GM23338 (cell line): ENCODE measurements around the gene GADL1. TPM values are rescaled to one million over a fixed set of nuclear protein-coding genes. Genes with fewer than 3 reads are reported as not detected.

Experiments
- ATAC-seq: fragments of 200-7000 bp; cut with Tn5 transposase; 3 replicates; pipeline ENCODE4 v1.9.1; 2020
- DNase-seq: peaks from one replicate; pipeline ENCODE4 v3.0.0-alpha.2; 2015; ENCODE audit warnings: low spot score
- H2AFZ ChIP-seq: fragments of 200-600 bp; sonication (generic); 2 replicates; pipeline ENCODE4 v1.8.0; 2016; ENCODE audit warnings: antibody characterized with exemption, mild to moderate bottlenecking, moderate library complexity
- H3F3A ChIP-seq: fragments of 200-600 bp; sonication (generic); replicated peaks from 2 replicates; pipeline ENCODE4 v1.8.0; 2017; ENCODE audit warnings: antibody characterized with exemption, mixed run types, low read depth
- H3K27ac ChIP-seq: fragments of 200-600 bp; sonication (generic); 2 replicates; pipeline ENCODE4 v1.6.1; 2016; ENCODE audit warnings: low read depth
- H3K27me3 ChIP-seq: fragments of 200-600 bp; sonication (generic); 2 replicates; pipeline ENCODE4 v1.8.0; 2016; ENCODE audit warnings: mild to moderate bottlenecking, mixed run types, moderate library complexity; ENCODE audit not compliant: insufficient read depth
- H3K36me3 ChIP-seq: fragments of 200-600 bp; sonication (generic); 2 replicates; pipeline ENCODE4 v1.8.0; 2016; ENCODE audit warnings: mild to moderate bottlenecking; ENCODE audit not compliant: insufficient read depth
- H3K4me1 ChIP-seq: fragments of 200-600 bp; sonication (generic); 2 replicates; pipeline ENCODE4 v1.8.0; 2016; ENCODE audit warnings: mild to moderate bottlenecking, moderate library complexity; ENCODE audit not compliant: insufficient read depth
- H3K4me2 ChIP-seq: fragments of 200-600 bp; sonication (generic); 2 replicates; pipeline ENCODE4 v1.7.1; 2017; ENCODE audit warnings: mixed run types
- H3K4me3 ChIP-seq: fragments of 200-600 bp; sonication (generic); 2 replicates; pipeline ENCODE4 v1.6.1; 2016; ENCODE audit warnings: mixed run types
- H3K79me2 ChIP-seq: fragments of 200-600 bp; sonication (generic); replicated peaks from 2 replicates; pipeline ENCODE4 v1.8.0; 2017; ENCODE audit warnings: mild to moderate bottlenecking; ENCODE audit not compliant: insufficient read depth
- H3K9me2 ChIP-seq: fragments of 200-600 bp; sonication (generic); 2 replicates; pipeline ENCODE4 v1.8.0; 2017; ENCODE audit not compliant: insufficient read depth
- H4K20me1 ChIP-seq: fragments of 200-600 bp; sonication (generic); replicated peaks from 2 replicates; pipeline ENCODE4 v1.8.0; 2017; ENCODE audit warnings: mild to moderate bottlenecking; ENCODE audit not compliant: insufficient read depth
- H3K27ac Mint-ChIP-seq: 2 replicates; pipeline ENCODE4 v1.8.0; 2020; ENCODE audit warnings: inconsistent platforms, mild to moderate bottlenecking, moderate library complexity, mixed read lengths
- H3K27me3 Mint-ChIP-seq: 3 replicates; pipeline ENCODE4 v1.8.0; 2022; ENCODE audit warnings: low read depth, mild to moderate bottlenecking, moderate library complexity, mixed read lengths, inconsistent platforms; ENCODE audit not compliant: insufficient read depth, poor library complexity
- H3K36me3 Mint-ChIP-seq: 3 replicates; pipeline ENCODE4 v1.8.0; 2021; ENCODE audit warnings: low read depth, mild to moderate bottlenecking, inconsistent platforms, moderate library complexity, mixed read lengths
- H3K4me1 Mint-ChIP-seq: 3 replicates; pipeline ENCODE4 v1.8.0; 2020; ENCODE audit warnings: mild to moderate bottlenecking, inconsistent platforms, mixed read lengths
- H3K4me3 Mint-ChIP-seq: 3 replicates; pipeline ENCODE4 v1.8.0; 2021; ENCODE audit warnings: moderate library complexity, mild to moderate bottlenecking, inconsistent platforms, mixed read lengths
- H3K9me3 Mint-ChIP-seq: 3 replicates; pipeline ENCODE4 v1.8.0; 2020; ENCODE audit warnings: moderate library complexity, mild to moderate bottlenecking, inconsistent platforms, mixed read lengths
- CREB1 ChIP-seq: fragments of 250-450 bp; sonication (Bioruptor Pico); IDR thresholded peaks from 2 replicates; pipeline ENCODE4 v1.5.0; 2020; ENCODE audit warnings: low read depth, mild to moderate bottlenecking, moderate library complexity
- EZH2phosphoT487 ChIP-seq: fragments of 200-600 bp; sonication (generic); IDR thresholded peaks from one replicate; pipeline ENCODE4 v1.8.1; 2018; ENCODE audit warnings: antibody characterized with exemption; ENCODE audit not compliant: unreplicated experiment
- JUNB ChIP-seq: IDR thresholded peaks from one replicate; pipeline ENCODE4 v1.6.1; 2016; ENCODE audit warnings: antibody characterized with exemption; ENCODE audit not compliant: unreplicated experiment
- NANOG ChIP-seq: IDR thresholded peaks from 2 replicates; pipeline ENCODE4 v1.6.1; 2016; ENCODE audit warnings: antibody characterized with exemption, borderline replicate concordance
- POLR2AphosphoS5 ChIP-seq: IDR thresholded peaks from 2 replicates; pipeline ENCODE4 v1.6.1; 2016; ENCODE audit warnings: antibody characterized with exemption, low read depth
- STAT1 ChIP-seq: IDR thresholded peaks from one replicate; pipeline ENCODE4 v1.6.1; 2016; ENCODE audit warnings: antibody characterized with exemption; ENCODE audit not compliant: unreplicated experiment
- ZNF114 ChIP-seq: fragments of 250-450 bp; sonication (Bioruptor Pico); IDR thresholded peaks from 2 replicates; pipeline ENCODE4 v1.5.0; 2020; ENCODE audit warnings: mild to moderate bottlenecking, moderate library complexity
- ZNF331 ChIP-seq: fragments of 250-450 bp; sonication (Bioruptor Pico); IDR thresholded peaks from 2 replicates; pipeline ENCODE4 v1.5.0; 2020; ENCODE audit warnings: low read depth, mild to moderate bottlenecking, moderate library complexity
- polyA plus RNA-seq: library from polyadenylated mRNA; unstranded; fragments of >200 nt; fragmentation: Nextera tagmentation; extraction: Ambion mirVana; gene quantifications from 2 replicates; pipeline ENCODE4 v1.2.1, GENCODE V29; 2016
- total RNA-seq: library from RNA; depleted of rRNA; stranded (reverse); fragments of >200 nt; shearing (Covaris generic); gene quantifications from 2 replicates; pipeline ENCODE4 v1.2.3, GENCODE V29; 2014
- TF ChIP-seq, protein P1 (sequence below), 2 experiments: fragments of 200-600 bp in 1 of 2; sonication (generic) in 1 of 2; conservative IDR thresholded peaks; 2 replicates each; pipeline versions ENCODE4 v1.5.1 to v1.6.1; 2016 to 2017; ENCODE audit warnings: antibody characterized with exemption in 2 of 2, low read depth in 2 of 2, mild to moderate bottlenecking in 2 of 2, moderate library complexity in 1 of 2
- TF ChIP-seq, protein P2 (sequence below): IDR thresholded peaks from 2 replicates; pipeline ENCODE4 v1.6.1; 2016; ENCODE audit warnings: antibody characterized with exemption

GADL1 gene
- total and polyA plus RNA-seq, 2 experiments from 2014 or later, result 0.35 to 0.50 TPM

DNA sequence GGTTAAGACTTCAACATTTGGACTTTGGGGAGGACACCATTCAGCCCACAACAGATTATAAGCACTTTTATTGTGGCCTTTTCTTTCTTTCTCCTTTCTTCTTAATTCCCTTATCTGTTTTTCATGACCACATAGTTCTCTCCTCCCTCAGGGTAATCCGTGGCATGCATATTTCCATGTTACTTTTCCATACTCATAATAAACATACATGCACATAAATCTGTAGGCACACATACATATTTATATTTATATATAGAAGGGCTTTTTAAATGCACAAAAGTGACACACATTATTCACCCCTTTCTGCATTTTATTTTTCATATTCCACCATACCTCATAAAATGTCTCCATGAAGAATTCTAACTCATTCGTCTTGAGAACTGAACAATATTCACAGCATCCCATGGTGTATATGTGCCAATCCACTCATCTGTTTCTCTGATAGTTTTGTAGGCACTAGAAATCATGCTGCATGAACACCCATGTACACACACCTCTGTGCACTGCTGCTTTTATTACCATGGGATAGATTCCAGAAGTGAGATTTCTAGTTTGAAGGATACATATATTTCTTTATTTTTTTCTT is 38.1 kb upstream of the GADL1 start:
- Histone ChIP-seq H3K27me3 (no peaks in the 10 kb centered on the region), H3K4me3 (no peak overlapping the region), H3K36me3 (no peaks in the 10 kb centered on the region), H3F3A (no peaks in the 10 kb centered on the region), H4K20me1 (no peaks in the 10 kb centered on the region), H3K4me1 (no peaks in the 10 kb centered on the region), H3K27ac (no peak overlapping the region), H2AFZ (no peak overlapping the region), H3K79me2 (no peaks in the 10 kb centered on the region), H3K4me2 (no peak overlapping the region), H3K9me2 (no peaks in the 10 kb centered on the region)
- Mint-ChIP-seq H3K27ac (no peak overlapping the region), H3K9me3 (no peaks in the 10 kb centered on the region; the same call in 2 of the 3 replicates), H3K4me1 (peaks cover 4% of the 10 kb centered on the region; the same call in 2 of the 3 replicates), H3K4me3 (no peak overlapping the region), H3K27me3 (no peaks in the 10 kb centered on the region), H3K36me3 (no peaks in the 10 kb centered on the region)
- TF ChIP-seq, protein P1, sequence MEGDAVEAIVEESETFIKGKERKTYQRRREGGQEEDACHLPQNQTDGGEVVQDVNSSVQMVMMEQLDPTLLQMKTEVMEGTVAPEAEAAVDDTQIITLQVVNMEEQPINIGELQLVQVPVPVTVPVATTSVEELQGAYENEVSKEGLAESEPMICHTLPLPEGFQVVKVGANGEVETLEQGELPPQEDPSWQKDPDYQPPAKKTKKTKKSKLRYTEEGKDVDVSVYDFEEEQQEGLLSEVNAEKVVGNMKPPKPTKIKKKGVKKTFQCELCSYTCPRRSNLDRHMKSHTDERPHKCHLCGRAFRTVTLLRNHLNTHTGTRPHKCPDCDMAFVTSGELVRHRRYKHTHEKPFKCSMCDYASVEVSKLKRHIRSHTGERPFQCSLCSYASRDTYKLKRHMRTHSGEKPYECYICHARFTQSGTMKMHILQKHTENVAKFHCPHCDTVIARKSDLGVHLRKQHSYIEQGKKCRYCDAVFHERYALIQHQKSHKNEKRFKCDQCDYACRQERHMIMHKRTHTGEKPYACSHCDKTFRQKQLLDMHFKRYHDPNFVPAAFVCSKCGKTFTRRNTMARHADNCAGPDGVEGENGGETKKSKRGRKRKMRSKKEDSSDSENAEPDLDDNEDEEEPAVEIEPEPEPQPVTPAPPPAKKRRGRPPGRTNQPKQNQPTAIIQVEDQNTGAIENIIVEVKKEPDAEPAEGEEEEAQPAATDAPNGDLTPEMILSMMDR (conservative IDR thresholded peaks at IDR 0.05; ENCODE audit: low read depth in 2 of 2), result no peak
- TF ChIP-seq EZH2phosphoT487, result no peak
- no peak for DNase-seq
- no peak for ATAC-seq

DNA sequence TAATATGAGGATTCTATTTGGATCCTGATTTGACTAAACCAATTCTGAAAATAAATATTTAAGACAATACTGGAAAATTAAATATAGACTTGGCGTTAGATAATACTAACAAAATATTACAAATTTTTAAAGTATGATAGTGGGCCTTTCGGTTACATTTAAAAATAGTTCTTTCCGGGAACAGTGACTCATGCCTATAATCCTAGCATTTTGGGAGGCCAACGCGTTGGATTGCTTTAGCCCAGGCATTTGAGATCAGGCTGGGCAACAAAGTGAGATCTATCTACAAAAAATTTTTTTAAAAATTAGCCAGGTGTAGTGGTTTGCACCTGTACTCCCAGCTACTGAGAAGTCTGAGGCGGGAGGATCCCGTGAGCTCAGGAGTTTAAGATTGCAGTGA is 30.3 kb upstream of the GADL1 start:
- no peaks in the 10 kb centered on the region for H3K27me3 ChIP-seq
- Mint-ChIP-seq H3K4me3 (no peak overlapping the region), H3K27me3 (no peaks in the 10 kb centered on the region), H3K4me1 (no peaks in the 10 kb centered on the region), H3K36me3 (peaks cover 8% of the 10 kb centered on the region; the same call in 1 of the 3 replicates), H3K27ac (no peak overlapping the region), H3K9me3 (peaks cover 14% of the 10 kb centered on the region)
- no peak overlapping the region for H3K27ac ChIP-seq
- H3F3A ChIP-seq, result no peaks in the 10 kb centered on the region
- ATAC-seq, result no peak
- H2AFZ ChIP-seq, result no peak overlapping the region
- no peaks in the 10 kb centered on the region for H3K36me3 ChIP-seq
- no peaks in the 10 kb centered on the region for H3K4me1 ChIP-seq
- H3K9me2 ChIP-seq, result no peaks in the 10 kb centered on the region
- DNase-seq, result no peak
- H3K4me2 ChIP-seq, result no peak overlapping the region
- no peak for TF ChIP-seq POLR2AphosphoS5
- no peak overlapping the region for H3K4me3 ChIP-seq
- no peaks in the 10 kb centered on the region for H3K79me2 ChIP-seq
- no peaks in the 10 kb centered on the region for H4K20me1 ChIP-seq

DNA sequence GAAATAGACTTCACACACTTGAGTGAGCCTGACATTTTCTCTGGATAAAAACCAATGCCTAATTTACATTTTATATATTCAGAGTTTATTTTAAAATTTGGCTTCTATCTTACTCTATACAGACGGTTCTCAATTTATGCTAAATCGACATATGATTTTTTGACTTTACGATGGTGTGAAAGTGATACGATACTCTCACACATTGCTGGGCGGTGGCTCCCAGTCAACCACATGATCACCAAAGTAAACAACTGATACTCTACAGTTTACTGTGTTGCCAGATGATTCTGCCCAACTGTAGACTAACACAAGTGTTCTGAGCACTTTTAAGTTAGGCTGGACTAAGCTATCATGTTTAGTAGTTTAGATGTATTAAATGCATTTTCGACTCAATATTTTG is 25.1 kb upstream of the GADL1 start:
- Histone ChIP-seq H3K9me2 (no peaks in the 10 kb centered on the region; the same call in 1 of the 2 replicates), H3K4me3 (no peak overlapping the region), H3K79me2 (no peaks in the 10 kb centered on the region), H3K4me2 (no peak overlapping the region), H2AFZ (no peak overlapping the region), H4K20me1 (no peaks in the 10 kb centered on the region), H3F3A (no peaks in the 10 kb centered on the region), H3K27me3 (no peaks in the 10 kb centered on the region), H3K36me3 (no peaks in the 10 kb centered on the region), H3K4me1 (no peaks in the 10 kb centered on the region), H3K27ac (no peak overlapping the region)
- no peaks in the 10 kb centered on the region for H3K4me1 Mint-ChIP-seq
- H3K27ac Mint-ChIP-seq, result no peak overlapping the region
- no peaks in the 10 kb centered on the region for H3K27me3 Mint-ChIP-seq
- DNase-seq (no peak), ATAC-seq (no peak)
- H3K36me3 Mint-ChIP-seq, result peaks cover 9% of the 10 kb centered on the region; the same call in 1 of the 3 replicates
- H3K9me3 Mint-ChIP-seq, result peaks cover 14% of the 10 kb centered on the region
- no peak overlapping the region for H3K4me3 Mint-ChIP-seq
- no peak for TF ChIP-seq CREB1
- no peak for TF ChIP-seq EZH2phosphoT487
- TF ChIP-seq, protein P1 (conservative IDR thresholded peaks at IDR 0.05; ENCODE audit: low read depth in 2 of 2), result no peak
- TF ChIP-seq STAT1, result no peak
- TF ChIP-seq JUNB, result no peak
- TF ChIP-seq NANOG, result no peak
- TF ChIP-seq, protein P2, sequence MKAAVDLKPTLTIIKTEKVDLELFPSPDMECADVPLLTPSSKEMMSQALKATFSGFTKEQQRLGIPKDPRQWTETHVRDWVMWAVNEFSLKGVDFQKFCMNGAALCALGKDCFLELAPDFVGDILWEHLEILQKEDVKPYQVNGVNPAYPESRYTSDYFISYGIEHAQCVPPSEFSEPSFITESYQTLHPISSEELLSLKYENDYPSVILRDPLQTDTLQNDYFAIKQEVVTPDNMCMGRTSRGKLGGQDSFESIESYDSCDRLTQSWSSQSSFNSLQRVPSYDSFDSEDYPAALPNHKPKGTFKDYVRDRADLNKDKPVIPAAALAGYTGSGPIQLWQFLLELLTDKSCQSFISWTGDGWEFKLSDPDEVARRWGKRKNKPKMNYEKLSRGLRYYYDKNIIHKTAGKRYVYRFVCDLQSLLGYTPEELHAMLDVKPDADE, result no peak
- TF ChIP-seq ZNF331 (CRISPR knock-in tag), result no peak
- TF ChIP-seq ZNF114, result no peak
